ENCODE measurements around the gene NPC2. TPM values are rescaled to one million over a fixed set of nuclear protein-coding genes. Genes with fewer than 3 reads are reported as not detected.

The NPC2 gene
- total and polyA plus RNA-seq, 10 donors = 191 to 956 (median 298) TPM

DNA sequence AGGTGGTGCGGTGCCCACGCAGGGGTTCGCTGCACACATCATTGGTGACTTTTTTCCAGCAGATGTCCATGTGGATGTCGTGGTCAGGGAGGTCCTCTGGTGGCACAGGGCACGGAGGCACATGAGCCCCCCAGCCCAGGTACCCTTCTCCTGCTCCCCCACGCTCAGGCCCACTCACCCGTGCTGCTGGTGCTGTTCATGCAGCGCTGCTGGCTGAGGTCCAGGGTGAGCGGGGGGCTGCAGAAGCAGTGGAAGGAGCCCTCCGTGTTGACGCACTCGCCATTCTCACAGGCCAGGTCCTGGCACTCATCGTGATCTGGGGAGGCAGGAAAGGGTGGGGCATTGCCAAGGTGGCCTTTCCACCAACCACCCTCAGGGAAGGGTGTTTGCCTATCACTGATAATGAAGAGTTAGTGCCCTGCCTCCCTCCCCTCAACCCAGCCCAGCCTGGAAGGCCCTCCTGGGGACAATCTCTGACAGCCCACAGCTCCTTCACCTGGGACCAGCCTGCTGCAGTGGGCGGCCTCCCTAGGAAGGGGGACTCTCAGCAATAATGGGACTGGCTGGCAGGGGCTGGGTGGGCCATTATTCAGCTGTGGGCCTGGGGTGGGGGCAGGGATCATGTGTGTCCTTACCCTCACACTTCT is 10.3 kb upstream of the NPC2 start:
- Histone ChIP-seq H3K27me3 (replicated peaks in 1 of 7) (peaks cover 0 to 1% (median 0%) of the 10 kb centered on the region in 7 donors), H3K4me1 (peaks cover 0 to 27% (median 14%) of the 10 kb centered on the region in 6 donors), H3K9me3 (no peaks in the 10 kb centered on the region), H3K27ac (no peak overlapping the region), H3K4me3 (no peak overlapping the region), H3K36me3 (no peaks in the 10 kb centered on the region)
- WGBS, 5 donors = 82 to 93% (median 88%) methylated on average over 11 to 14 of the region's 14 CpGs
- no peak for DNase-seq
- intact Hi-C loops (cut with DNase I; ENCODE audit: low total_unique reads) = loop anchor here (5.0 kb wide), 1 partner anchor 109 kb away; the partner anchor contains the start of gene LTBP2
- no peak for TF ChIP-seq POLR2A (IDR thresholded peaks at IDR 0.05)
- peak in 1 of 3 donors; percentile 12 for TF ChIP-seq POLR2AphosphoS5 (IDR thresholded peaks at IDR 0.05)
- TF ChIP-seq, protein P1, sequence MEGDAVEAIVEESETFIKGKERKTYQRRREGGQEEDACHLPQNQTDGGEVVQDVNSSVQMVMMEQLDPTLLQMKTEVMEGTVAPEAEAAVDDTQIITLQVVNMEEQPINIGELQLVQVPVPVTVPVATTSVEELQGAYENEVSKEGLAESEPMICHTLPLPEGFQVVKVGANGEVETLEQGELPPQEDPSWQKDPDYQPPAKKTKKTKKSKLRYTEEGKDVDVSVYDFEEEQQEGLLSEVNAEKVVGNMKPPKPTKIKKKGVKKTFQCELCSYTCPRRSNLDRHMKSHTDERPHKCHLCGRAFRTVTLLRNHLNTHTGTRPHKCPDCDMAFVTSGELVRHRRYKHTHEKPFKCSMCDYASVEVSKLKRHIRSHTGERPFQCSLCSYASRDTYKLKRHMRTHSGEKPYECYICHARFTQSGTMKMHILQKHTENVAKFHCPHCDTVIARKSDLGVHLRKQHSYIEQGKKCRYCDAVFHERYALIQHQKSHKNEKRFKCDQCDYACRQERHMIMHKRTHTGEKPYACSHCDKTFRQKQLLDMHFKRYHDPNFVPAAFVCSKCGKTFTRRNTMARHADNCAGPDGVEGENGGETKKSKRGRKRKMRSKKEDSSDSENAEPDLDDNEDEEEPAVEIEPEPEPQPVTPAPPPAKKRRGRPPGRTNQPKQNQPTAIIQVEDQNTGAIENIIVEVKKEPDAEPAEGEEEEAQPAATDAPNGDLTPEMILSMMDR (IDR thresholded peaks at IDR 0.05 in 8 of 11, conservative IDR thresholded peaks at IDR 0.05 in 3 of 11) = no peak

DNA sequence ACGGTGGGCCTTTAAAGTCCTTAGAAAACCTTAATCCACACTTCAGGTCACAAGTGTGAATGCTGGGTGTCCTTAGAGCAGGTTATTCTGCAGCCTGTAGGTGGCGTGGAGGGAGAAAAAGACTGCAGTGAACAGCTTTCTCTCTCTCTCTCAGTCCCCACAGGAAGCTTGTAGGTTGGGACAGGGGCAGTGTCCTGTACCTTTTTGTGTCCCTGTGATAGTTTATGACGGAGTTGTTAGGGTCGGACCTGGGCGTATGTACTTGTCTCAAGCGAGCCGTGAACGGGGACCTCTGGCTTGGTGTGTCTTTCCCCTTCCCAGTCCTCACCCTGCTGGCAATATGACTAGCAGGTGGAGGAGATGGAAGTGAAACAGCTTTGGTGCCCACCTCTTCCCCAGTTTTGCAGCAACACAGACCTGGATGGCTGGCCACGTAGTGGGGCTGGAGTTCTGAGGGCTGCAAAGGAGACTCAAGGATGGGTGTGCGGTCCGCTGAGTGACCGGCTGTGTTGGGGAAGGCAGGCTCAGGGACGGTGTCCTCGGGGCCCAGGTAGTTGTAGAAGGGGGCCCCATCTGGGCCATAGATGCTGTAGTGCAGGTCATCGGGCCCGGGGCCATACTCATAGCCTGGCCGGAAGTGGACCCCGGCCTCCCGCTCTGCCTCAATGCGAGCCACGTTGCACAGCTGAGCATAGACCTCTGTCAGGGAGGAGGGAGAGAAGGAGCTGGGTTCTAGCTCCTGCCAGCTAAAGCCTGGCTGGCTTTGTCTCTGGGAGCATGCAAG is 9.3 kb upstream of the NPC2 start:
- TF ChIP-seq, protein P1 (IDR thresholded peaks at IDR 0.05 in 8 of 11, conservative IDR thresholded peaks at IDR 0.05 in 3 of 11) = peak in 2 of 11 experiments; percentile 29 to 35
- no peak for TF ChIP-seq POLR2AphosphoS5 (IDR thresholded peaks at IDR 0.05)
- no peak for TF ChIP-seq POLR2A (IDR thresholded peaks at IDR 0.05)
- no peak for DNase-seq
- peaks cover 0 to 27% (median 13%) of the 10 kb centered on the region in 6 donors for H3K4me1 ChIP-seq
- H3K9me3 ChIP-seq = no peaks in the 10 kb centered on the region
- no peak overlapping the region for H3K27ac ChIP-seq
- WGBS, 5 donors = 82 to 89% (median 85%) methylated on average over 15 to 21 of the region's 21 CpGs
- peaks cover 0 to 2% (median 0%) of the 10 kb centered on the region in 6 donors for H3K36me3 ChIP-seq
- no peak overlapping the region for H3K4me3 ChIP-seq
- intact Hi-C loops (cut with DNase I; ENCODE audit: low total_unique reads) = loop anchor here (5.0 kb wide), 1 partner anchor 110 kb away; the partner anchor contains the start of gene LTBP2
- H3K27me3 ChIP-seq (replicated peaks in 1 of 7) = no peaks in the 10 kb centered on the region

GRCh38 chr14:74501691-74502090 is 8.6 kb upstream of the NPC2 start:
- H3K27ac ChIP-seq = no peak overlapping the region
- WGBS, 5 donors = 51 to 74% (median 59%) methylated on average over 5 of the region's 5 CpGs
- DNase-seq = no peak
- H3K4me1 ChIP-seq = peaks cover 0 to 22% (median 11%) of the 10 kb centered on the region in 6 donors
- H3K4me3 ChIP-seq = no peak overlapping the region
- peaks cover 0 to 5% (median 0%) of the 10 kb centered on the region in 6 donors for H3K36me3 ChIP-seq
- TF ChIP-seq POLR2A (IDR thresholded peaks at IDR 0.05) (no peak), POLR2AphosphoS5 (IDR thresholded peaks at IDR 0.05) (no peak)
- TF ChIP-seq, protein P1 (IDR thresholded peaks at IDR 0.05 in 8 of 11, conservative IDR thresholded peaks at IDR 0.05 in 3 of 11) = no peak
- intact Hi-C loops (cut with DNase I; ENCODE audit: low total_unique reads) = loop anchor here (5.0 kb wide), 1 partner anchor 111 kb away; the partner anchor contains the start of gene LTBP2
- no peaks in the 10 kb centered on the region for H3K27me3 ChIP-seq (replicated peaks in 1 of 7)
- H3K9me3 ChIP-seq = no peaks in the 10 kb centered on the region
